Fibroblast of skin of right quadriceps (primary cell): ENCODE data around the gene CACNB2.
"Not testable (repeated sequence)": the region's sequence is repeated elsewhere in the genome, so short reads cannot be mapped to it uniquely, and the experiment has no call there.

Experiments
- DNase-seq: peaks from one replicate; pipeline ENCODE4 v3.0.0-alpha.2; 2013

The CACNB2 gene

GRCh38 chr10:18577823-18578685 lies 437.8 kb downstream of the CACNB2 start:
- no peak for DNase-seq

GRCh38 chr10:18582803-18583202 lies 442.6 kb downstream of the CACNB2 start:
- DNase-seq: no peak

- DNase-seq: no peak
Measured at GRCh38 chr10:18583575-18584270, 443.5 kb downstream of the CACNB2 start.

DNA sequence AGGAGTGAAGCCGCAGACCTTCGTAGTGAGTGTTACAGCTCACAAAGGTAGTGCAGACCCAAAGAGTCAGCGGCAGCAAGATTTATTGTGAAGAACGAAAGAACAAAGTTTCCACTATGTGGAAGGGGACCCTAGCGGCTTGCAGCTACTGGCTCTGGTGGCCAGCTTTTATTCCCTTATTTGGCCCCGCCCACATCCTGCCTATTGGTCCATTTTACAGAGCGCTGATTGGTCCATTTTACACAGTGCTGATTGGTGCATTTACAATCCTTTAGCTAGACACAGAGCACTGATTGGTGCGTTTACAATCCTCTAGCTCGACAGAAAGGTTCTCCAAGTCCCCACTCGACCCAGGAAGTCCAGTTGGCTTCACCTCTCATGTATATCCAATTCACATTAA lies 446.4 kb downstream of the CACNB2 start:
- not testable (repeated sequence) for DNase-seq

DNA sequence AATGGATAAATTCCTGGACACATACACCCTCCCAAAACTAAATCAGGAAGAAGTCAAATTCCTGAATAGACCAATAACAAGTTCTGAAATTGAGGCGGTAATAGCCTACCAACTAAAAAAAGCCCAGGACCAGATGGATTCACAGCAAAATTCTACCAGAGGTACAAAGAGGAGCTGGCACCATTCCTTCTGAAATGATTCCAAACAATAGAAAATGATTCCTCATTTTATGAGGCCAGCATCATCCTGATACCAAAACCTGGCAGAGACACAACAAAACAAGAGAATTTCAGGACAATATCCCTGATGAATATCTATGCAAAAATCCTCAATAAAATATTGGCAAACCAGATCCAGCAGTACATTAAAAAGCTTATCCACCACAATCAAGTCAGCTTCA lies 450.9 kb downstream of the CACNB2 start:
- DNase-seq: not testable (repeated sequence)
